HL-60 (cell line): Measurements from ENCODE around the gene CAPZA2.

Source experiments
- GABPA ChIP-seq: IDR thresholded peaks from 2 replicates; pipeline ENCODE4 v1.6.1; 2012; ENCODE audit warnings: low read depth
- POLR2AphosphoS5 ChIP-seq: IDR thresholded peaks from 2 replicates; pipeline ENCODE4 v1.6.1; 2012; ENCODE audit warnings: low read depth
- TF ChIP-seq, protein P1 (sequence below): IDR thresholded peaks from one replicate; pipeline ENCODE4 v1.5.1; 2011; ENCODE audit warnings: low read length, control low read depth, inconsistent platforms; ENCODE audit not compliant: insufficient read depth

DNA sequence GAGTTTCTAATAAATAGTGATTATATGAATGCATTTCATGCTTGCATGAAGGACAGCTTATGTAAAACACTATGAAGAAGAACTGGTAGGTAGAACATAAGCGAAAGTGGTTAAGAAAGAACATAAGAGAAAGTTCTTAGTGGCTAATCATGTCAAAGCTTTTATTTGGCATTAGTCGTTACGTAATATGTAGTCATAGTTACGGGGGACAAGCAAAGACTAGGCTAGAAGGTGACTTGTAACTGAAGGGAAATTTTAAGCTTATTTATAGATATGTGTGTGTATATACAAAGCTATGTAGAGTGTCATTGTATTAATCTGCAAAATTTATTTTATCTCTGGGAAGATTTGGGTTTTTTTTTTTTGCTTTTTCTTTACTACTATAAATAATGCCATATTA is 36.9 kb downstream of the CAPZA2 start:
- TF ChIP-seq, protein P1, sequence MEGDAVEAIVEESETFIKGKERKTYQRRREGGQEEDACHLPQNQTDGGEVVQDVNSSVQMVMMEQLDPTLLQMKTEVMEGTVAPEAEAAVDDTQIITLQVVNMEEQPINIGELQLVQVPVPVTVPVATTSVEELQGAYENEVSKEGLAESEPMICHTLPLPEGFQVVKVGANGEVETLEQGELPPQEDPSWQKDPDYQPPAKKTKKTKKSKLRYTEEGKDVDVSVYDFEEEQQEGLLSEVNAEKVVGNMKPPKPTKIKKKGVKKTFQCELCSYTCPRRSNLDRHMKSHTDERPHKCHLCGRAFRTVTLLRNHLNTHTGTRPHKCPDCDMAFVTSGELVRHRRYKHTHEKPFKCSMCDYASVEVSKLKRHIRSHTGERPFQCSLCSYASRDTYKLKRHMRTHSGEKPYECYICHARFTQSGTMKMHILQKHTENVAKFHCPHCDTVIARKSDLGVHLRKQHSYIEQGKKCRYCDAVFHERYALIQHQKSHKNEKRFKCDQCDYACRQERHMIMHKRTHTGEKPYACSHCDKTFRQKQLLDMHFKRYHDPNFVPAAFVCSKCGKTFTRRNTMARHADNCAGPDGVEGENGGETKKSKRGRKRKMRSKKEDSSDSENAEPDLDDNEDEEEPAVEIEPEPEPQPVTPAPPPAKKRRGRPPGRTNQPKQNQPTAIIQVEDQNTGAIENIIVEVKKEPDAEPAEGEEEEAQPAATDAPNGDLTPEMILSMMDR = no peak
- TF ChIP-seq GABPA (no peak), POLR2AphosphoS5 (no peak)
